ENCODE results near the gene DRC1.

The DRC1 gene

GRCh38 chr2:26485725-26486418 is 84.2 kb downstream of the DRC1 start:
- H3K27me3 ChIP-seq (ENCODE audit: control insufficient read depth, insufficient read depth, low read length): no peaks in the 10 kb centered on the region
- no peaks in the 10 kb centered on the region for H3K9me3 ChIP-seq (ENCODE audit: control insufficient read depth, low read length)
- no peak overlapping the region for H3K4me3 ChIP-seq (ENCODE audit: low read depth, low read length)
- H3K9ac ChIP-seq: no peak overlapping the region
- TF ChIP-seq, protein P1, sequence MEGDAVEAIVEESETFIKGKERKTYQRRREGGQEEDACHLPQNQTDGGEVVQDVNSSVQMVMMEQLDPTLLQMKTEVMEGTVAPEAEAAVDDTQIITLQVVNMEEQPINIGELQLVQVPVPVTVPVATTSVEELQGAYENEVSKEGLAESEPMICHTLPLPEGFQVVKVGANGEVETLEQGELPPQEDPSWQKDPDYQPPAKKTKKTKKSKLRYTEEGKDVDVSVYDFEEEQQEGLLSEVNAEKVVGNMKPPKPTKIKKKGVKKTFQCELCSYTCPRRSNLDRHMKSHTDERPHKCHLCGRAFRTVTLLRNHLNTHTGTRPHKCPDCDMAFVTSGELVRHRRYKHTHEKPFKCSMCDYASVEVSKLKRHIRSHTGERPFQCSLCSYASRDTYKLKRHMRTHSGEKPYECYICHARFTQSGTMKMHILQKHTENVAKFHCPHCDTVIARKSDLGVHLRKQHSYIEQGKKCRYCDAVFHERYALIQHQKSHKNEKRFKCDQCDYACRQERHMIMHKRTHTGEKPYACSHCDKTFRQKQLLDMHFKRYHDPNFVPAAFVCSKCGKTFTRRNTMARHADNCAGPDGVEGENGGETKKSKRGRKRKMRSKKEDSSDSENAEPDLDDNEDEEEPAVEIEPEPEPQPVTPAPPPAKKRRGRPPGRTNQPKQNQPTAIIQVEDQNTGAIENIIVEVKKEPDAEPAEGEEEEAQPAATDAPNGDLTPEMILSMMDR (IDR thresholded peaks at IDR 0.05): no peak
- H3K36me3 ChIP-seq (ENCODE audit: control insufficient read depth, insufficient read depth, low read length): no peaks in the 10 kb centered on the region
- peaks cover 7% of the 10 kb centered on the region for H3K4me1 ChIP-seq
- no peaks in the 10 kb centered on the region for H3K79me2 ChIP-seq
- no peak overlapping the region for H3K4me2 ChIP-seq (ENCODE audit: low read length)
- H2AFZ ChIP-seq: no peak overlapping the region
- no peak overlapping the region for H3K27ac ChIP-seq

DNA sequence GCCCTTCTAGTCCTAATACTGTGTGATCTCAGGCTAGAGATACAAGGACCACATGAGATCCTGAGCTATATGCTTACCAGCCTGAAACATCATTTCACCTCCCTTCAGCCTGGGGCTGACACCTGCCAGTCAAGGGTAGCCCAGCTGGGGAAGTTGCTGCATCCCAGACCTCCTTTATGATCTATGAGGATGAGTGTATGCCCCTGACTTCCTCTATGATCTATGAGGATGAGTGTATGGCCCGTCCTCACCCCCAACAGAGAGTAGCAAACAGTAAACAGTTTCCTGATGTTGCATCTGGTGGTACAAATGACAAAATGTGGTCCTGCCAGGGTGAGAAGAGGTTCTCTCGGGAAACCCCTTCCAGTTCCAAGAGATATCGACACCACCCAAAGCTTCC is 85.1 kb downstream of the DRC1 start:
- Histone ChIP-seq H2AFZ (no peak overlapping the region), H3K4me2 (ENCODE audit: low read length) (no peak overlapping the region), H3K4me3 (ENCODE audit: low read depth, low read length) (no peak overlapping the region), H3K9ac (no peak overlapping the region), H3K79me2 (no peaks in the 10 kb centered on the region), H3K4me1 (peaks cover 12% of the 10 kb centered on the region), H3K9me3 (ENCODE audit: control insufficient read depth, low read length) (no peaks in the 10 kb centered on the region), H3K27me3 (ENCODE audit: control insufficient read depth, insufficient read depth, low read length) (no peaks in the 10 kb centered on the region), H3K36me3 (ENCODE audit: control insufficient read depth, insufficient read depth, low read length) (no peaks in the 10 kb centered on the region), H3K27ac (no peak overlapping the region)
- TF ChIP-seq, protein P1 (IDR thresholded peaks at IDR 0.05): no peak

- H3K9ac ChIP-seq: no peak overlapping the region
- TF ChIP-seq, protein P1 (IDR thresholded peaks at IDR 0.05): no peak
- H3K27ac ChIP-seq: no peak overlapping the region
- no peaks in the 10 kb centered on the region for H3K36me3 ChIP-seq (ENCODE audit: control insufficient read depth, insufficient read depth, low read length)
- H3K4me2 ChIP-seq (ENCODE audit: low read length): no peak overlapping the region
- no peak overlapping the region for H2AFZ ChIP-seq
- peaks cover 12% of the 10 kb centered on the region for H3K4me1 ChIP-seq
- H3K27me3 ChIP-seq (ENCODE audit: control insufficient read depth, insufficient read depth, low read length): no peaks in the 10 kb centered on the region
- H3K79me2 ChIP-seq: no peaks in the 10 kb centered on the region
- no peak overlapping the region for H3K4me3 ChIP-seq (ENCODE audit: low read depth, low read length)
- H3K9me3 ChIP-seq (ENCODE audit: control insufficient read depth, low read length): no peaks in the 10 kb centered on the region
Observed at GRCh38 chr2:26487192-26487591, 85.5 kb downstream of the DRC1 start.

DNA sequence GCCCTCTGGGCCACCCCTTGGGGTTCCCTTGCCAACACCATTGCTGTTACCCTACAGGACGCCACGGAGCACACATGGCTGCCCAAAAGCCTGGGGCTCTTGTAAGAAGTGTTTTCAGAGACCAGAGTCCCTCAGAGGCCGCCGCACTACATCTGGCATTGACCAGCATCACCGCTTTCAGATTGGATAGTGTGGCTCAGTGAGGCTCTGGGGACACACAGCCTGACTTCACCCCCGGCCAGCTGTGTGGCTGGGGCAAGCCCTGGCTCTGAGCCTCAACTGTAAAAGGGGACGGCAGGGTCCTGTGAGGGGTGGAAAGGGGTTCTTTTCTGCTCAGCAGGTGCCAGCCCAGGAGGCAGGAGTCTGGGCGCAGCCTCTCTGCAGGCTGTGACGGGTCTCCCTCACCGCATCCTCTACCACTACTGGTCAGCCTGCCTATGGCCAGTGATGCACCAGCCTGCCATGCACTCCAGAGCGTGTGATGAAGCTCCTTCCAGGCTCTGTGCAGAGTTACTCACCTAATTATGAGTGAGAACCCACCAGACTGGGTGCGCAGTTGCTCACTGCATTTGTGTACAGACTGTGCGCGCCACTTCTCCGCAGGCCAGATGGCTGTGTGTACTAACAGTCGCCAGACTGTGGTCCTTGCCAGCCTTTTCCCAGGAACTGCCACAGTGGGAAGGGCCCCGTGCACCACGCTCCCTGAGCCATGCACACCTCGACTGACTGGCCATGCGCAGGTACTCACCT is 86.9 kb downstream of the DRC1 start:
- no peaks in the 10 kb centered on the region for H3K9me3 ChIP-seq (ENCODE audit: control insufficient read depth, low read length)
- no peak overlapping the region for H3K27ac ChIP-seq
- peaks cover 12% of the 10 kb centered on the region for H3K4me1 ChIP-seq
- H3K79me2 ChIP-seq: no peaks in the 10 kb centered on the region
- H3K36me3 ChIP-seq (ENCODE audit: control insufficient read depth, insufficient read depth, low read length): no peaks in the 10 kb centered on the region
- no peak overlapping the region for H3K4me2 ChIP-seq (ENCODE audit: low read length)
- H2AFZ ChIP-seq: no peak overlapping the region
- no peaks in the 10 kb centered on the region for H3K27me3 ChIP-seq (ENCODE audit: control insufficient read depth, insufficient read depth, low read length)
- TF ChIP-seq, protein P1 (IDR thresholded peaks at IDR 0.05): no peak
- H3K9ac ChIP-seq: no peak overlapping the region
- no peak overlapping the region for H3K4me3 ChIP-seq (ENCODE audit: low read depth, low read length)

Data from parathyroid adenoma (tissue), 2 donors.